Panc1 (cell line): Measurements from ENCODE around the gene BRMS1L.
"Not testable (repeated sequence)": the region's sequence is repeated elsewhere in the genome, so short reads cannot be mapped to it uniquely, and the experiment has no call there.

Experiments
- SIN3A ChIP-seq: IDR thresholded peaks from 2 replicates; pipeline ENCODE4 v1.6.1; 2012; ENCODE audit warnings: low read depth, mild to moderate bottlenecking, low read length, moderate library complexity, borderline replicate concordance; ENCODE audit not compliant: insufficient read depth
- TF ChIP-seq, protein P1 (sequence below): fragments of 450-650 bp; IDR thresholded peaks from 2 replicates; pipeline ENCODE4 v1.5.1; 2017; ENCODE audit warnings: mild to moderate bottlenecking

DNA sequence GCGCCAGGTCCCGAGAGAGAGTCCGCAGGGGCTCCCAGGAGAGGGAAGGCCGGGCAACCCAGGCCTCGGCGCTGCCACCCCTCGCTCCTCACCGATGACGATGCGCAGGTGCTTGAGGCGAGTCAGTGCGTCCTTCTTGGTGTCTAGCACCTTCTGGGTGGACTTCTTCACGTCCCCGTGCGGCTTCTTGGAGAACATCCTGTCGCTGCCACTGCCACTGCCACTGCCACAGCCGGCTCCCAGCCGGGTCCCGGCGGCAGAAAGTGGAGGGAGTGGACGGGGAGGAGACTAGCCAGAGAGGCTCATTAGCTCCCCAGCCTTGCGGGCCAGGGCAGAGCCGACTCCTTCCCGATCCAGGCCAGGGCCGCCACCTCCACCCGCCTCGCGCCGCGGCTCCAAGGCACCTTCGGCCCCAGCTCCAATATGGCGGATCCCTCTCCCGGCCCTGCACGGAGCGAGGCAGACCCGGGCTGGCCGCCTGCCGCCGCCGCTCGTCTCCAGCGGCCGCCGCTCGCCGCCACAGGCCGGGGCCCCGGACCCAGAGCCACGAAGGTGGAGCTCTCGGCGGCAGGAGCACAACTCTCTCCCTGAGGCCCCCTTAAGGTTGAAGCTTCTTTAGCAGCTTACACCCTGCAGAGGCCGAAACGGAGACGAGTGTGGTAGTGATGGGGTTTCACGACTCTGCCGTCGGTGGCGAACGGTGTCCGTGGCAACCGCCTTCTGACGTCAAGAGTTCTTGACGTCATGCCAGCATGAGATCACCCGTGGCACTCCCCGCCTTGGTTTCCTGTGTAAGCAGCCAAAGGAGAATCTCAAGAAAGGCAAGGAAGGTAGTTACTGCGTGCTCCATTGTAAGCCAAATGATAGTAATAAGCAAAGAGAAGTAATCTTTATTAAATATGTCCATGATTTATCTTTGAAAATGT, 17.2 kb upstream of the BRMS1L start, which contains the start of gene RALGAPA1:
- TF ChIP-seq, protein P1, sequence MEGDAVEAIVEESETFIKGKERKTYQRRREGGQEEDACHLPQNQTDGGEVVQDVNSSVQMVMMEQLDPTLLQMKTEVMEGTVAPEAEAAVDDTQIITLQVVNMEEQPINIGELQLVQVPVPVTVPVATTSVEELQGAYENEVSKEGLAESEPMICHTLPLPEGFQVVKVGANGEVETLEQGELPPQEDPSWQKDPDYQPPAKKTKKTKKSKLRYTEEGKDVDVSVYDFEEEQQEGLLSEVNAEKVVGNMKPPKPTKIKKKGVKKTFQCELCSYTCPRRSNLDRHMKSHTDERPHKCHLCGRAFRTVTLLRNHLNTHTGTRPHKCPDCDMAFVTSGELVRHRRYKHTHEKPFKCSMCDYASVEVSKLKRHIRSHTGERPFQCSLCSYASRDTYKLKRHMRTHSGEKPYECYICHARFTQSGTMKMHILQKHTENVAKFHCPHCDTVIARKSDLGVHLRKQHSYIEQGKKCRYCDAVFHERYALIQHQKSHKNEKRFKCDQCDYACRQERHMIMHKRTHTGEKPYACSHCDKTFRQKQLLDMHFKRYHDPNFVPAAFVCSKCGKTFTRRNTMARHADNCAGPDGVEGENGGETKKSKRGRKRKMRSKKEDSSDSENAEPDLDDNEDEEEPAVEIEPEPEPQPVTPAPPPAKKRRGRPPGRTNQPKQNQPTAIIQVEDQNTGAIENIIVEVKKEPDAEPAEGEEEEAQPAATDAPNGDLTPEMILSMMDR = peak; percentile 17
- TF ChIP-seq SIN3A = not testable (repeated sequence)
